Measurements from ENCODE around the gene TAS2R1. TPM values are rescaled to one million over a fixed set of nuclear protein-coding genes. Genes with fewer than 3 reads are reported as not detected.

The TAS2R1 gene
- polyA plus RNA-seq, 1 experiment, result 0.06 TPM

DNA sequence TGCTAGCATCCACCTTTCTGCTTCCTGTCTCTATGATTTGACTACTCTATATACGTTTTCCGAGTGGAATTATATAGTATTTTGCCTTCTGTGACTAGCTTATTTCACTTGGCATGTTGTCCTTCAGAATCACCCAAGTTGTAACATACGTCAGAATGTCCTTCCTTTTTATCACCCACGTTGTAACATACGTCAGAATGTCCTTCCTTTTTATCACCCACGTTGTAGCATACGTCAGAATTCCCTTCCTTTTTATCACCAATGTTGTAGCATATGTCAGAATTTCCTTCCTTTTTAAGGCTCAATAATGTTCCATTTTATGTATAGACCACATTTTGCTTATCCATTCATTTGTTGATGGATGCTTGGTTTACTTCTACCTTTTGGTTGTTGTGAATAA lies 22.9 kb upstream of the TAS2R1 start:
- DNase-seq (ENCODE audit: low read depth), result no peak
- CTCF ChIA-PET, result interaction anchor here (0.6 to 1.3 kb wide), 3 partner anchors 79 to 148 kb away, joined by 3 to 4 read pairs (median 3); no protein-coding TSS in a partner anchor
- H3K27me3 ChIP-seq (ENCODE audit: control insufficient read depth, insufficient read depth, low read length), result no peaks in the 10 kb centered on the region
- H3K4me3 ChIP-seq (ENCODE audit: low read depth, low read length), result no peak overlapping the region
- H3K36me3 ChIP-seq (ENCODE audit: control insufficient read depth, insufficient read depth, low read length), result no peaks in the 10 kb centered on the region
- TF ChIP-seq, protein P1, sequence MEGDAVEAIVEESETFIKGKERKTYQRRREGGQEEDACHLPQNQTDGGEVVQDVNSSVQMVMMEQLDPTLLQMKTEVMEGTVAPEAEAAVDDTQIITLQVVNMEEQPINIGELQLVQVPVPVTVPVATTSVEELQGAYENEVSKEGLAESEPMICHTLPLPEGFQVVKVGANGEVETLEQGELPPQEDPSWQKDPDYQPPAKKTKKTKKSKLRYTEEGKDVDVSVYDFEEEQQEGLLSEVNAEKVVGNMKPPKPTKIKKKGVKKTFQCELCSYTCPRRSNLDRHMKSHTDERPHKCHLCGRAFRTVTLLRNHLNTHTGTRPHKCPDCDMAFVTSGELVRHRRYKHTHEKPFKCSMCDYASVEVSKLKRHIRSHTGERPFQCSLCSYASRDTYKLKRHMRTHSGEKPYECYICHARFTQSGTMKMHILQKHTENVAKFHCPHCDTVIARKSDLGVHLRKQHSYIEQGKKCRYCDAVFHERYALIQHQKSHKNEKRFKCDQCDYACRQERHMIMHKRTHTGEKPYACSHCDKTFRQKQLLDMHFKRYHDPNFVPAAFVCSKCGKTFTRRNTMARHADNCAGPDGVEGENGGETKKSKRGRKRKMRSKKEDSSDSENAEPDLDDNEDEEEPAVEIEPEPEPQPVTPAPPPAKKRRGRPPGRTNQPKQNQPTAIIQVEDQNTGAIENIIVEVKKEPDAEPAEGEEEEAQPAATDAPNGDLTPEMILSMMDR (IDR thresholded peaks at IDR 0.05; ENCODE audit: insufficient read depth, low read depth, low read length), result no peak
- POLR2A ChIA-PET, result no interaction called here

DNA sequence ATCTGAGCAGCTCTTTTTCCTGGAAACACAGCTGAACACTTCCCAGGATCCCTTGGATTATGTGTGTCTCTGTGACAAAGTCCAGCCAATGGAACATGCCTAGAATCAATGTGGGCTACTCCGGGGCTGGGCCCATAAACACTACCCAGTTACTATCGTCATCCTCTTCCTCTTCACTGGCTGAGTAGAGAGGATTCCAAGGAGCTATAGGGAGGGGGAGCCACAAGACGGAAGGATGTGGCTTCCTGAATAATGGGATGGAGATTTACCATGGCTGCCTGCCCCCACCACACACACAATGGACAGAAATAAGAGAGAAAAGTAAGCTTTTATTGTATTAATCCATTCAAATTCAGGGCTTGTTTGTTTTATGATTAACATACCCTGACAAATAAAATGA lies 22.1 kb upstream of the TAS2R1 start:
- DNase-seq (ENCODE audit: low read depth), result no peak
- TF ChIP-seq, protein P1 (IDR thresholded peaks at IDR 0.05; ENCODE audit: insufficient read depth, low read depth, low read length), result no peak
- no peak overlapping the region for H3K4me3 ChIP-seq (ENCODE audit: low read depth, low read length)
- H3K27me3 ChIP-seq (ENCODE audit: control insufficient read depth, insufficient read depth, low read length), result no peaks in the 10 kb centered on the region
- CTCF ChIA-PET, result interaction anchor here (0.9 kb wide), 1 partner anchor 100 kb away, joined by 4 read pairs; no protein-coding TSS in a partner anchor
- H3K36me3 ChIP-seq (ENCODE audit: control insufficient read depth, insufficient read depth, low read length), result no peaks in the 10 kb centered on the region
- POLR2A ChIA-PET, result no interaction called here

DNA sequence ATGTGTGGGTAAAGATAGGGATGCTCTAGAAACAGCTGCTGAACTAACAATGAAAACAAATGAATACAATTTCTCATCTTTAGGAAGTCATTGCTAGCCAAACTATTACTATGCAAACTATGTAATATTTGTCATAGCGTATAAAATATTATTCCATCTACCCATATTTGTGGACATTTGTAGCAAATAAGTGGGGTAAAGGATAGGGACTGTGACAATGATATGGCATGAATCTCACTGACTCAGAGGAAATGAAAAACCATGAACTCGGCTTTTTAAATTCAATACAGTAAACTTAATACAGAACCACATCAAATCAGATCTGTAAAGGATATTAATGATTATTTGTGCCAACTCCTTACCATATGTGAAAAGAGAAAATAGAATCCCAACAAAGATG lies 16.7 kb upstream of the TAS2R1 start:
- Histone ChIP-seq H3K4me3 (ENCODE audit: low read depth, low read length) (no peak overlapping the region), H3K36me3 (ENCODE audit: control insufficient read depth, insufficient read depth, low read length) (no peaks in the 10 kb centered on the region), H3K27me3 (ENCODE audit: control insufficient read depth, insufficient read depth, low read length) (no peaks in the 10 kb centered on the region)
- TF ChIP-seq, protein P1 (IDR thresholded peaks at IDR 0.05; ENCODE audit: insufficient read depth, low read depth, low read length), result no peak
- ChIA-PET CTCF (no interaction called here), POLR2A (no interaction called here)
- DNase-seq (ENCODE audit: low read depth), result no peak

DNA sequence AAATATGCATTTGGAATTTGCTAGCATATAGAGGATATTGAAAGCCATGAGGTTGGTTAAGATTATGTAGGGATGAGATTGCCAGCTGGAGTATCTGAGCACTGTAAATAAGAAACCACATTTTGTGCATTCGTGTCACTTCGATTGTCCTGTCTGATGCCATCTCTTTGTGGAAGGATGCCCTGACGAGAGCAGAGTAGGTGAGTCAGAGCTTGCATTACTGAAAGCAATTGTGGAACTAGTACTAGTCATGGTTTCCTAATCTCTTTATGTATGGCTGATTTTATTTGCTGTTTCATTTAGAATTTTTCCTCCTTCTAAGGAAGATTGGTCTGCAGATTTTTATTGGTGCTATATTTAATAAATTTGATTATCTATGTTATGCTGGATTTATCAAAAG lies 14.5 kb upstream of the TAS2R1 start:
- ChIA-PET CTCF (interaction anchor here (1.1 kb wide), 1 partner anchor 21 kb away, joined by 3 read pairs; no protein-coding TSS in a partner anchor), POLR2A (no interaction called here)
- no peak for DNase-seq (ENCODE audit: low read depth)
- H3K27me3 ChIP-seq (ENCODE audit: control insufficient read depth, insufficient read depth, low read length), result no peaks in the 10 kb centered on the region
- H3K4me3 ChIP-seq (ENCODE audit: low read depth, low read length), result no peak overlapping the region
- H3K36me3 ChIP-seq (ENCODE audit: control insufficient read depth, insufficient read depth, low read length), result no peaks in the 10 kb centered on the region
- TF ChIP-seq, protein P1 (IDR thresholded peaks at IDR 0.05; ENCODE audit: insufficient read depth, low read depth, low read length), result no peak

DNA sequence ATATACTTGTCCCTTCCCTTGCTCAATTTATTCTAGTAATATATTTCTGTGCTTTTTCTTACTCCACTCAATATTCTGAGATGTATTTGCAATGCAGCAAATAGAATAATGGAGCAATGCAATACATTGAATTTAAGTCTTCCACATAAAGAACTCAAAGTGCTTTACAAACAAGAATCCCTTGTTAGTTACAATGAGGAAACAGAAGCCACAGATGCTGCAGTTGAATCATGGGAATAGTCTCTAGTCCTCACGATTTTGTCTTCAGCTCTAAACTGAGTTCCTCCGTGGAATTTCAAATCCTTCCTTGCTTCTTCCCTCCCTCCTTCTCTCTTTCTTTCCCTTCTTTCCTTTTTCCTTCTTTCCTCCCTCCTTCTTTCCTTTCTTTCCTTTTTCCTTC lies 12.5 kb upstream of the TAS2R1 start:
- no peak for DNase-seq (ENCODE audit: low read depth)
- TF ChIP-seq, protein P1 (IDR thresholded peaks at IDR 0.05; ENCODE audit: insufficient read depth, low read depth, low read length), result no peak
- Histone ChIP-seq H3K4me3 (ENCODE audit: low read depth, low read length) (no peak overlapping the region), H3K27me3 (ENCODE audit: control insufficient read depth, insufficient read depth, low read length) (no peaks in the 10 kb centered on the region), H3K36me3 (ENCODE audit: control insufficient read depth, insufficient read depth, low read length) (no peaks in the 10 kb centered on the region)
- ChIA-PET CTCF (no interaction called here), POLR2A (no interaction called here)
